ENCODE results near the gene ING4.
"Not testable (repeated sequence)": the region's sequence is repeated elsewhere in the genome, so short reads cannot be mapped to it uniquely, and the experiment has no call there.

The ING4 gene

GRCh38 chr12:6662906-6663742 is at the start of gene ING4:
TSS of gene ING4 (minus strand) at chr12:6663119. CDS start at chr12:6663101, 18 bp downstream.
- peak; percentile 99 for DNase-seq

GRCh38 chr12:6708960-6709394 is 46.1 kb upstream of the ING4 start:
- peak; percentile 14 for DNase-seq

- DNase-seq = not testable (repeated sequence)
Measured at GRCh38 chr12:6708351-6708750, 45.4 kb upstream of the ING4 start.

DNA sequence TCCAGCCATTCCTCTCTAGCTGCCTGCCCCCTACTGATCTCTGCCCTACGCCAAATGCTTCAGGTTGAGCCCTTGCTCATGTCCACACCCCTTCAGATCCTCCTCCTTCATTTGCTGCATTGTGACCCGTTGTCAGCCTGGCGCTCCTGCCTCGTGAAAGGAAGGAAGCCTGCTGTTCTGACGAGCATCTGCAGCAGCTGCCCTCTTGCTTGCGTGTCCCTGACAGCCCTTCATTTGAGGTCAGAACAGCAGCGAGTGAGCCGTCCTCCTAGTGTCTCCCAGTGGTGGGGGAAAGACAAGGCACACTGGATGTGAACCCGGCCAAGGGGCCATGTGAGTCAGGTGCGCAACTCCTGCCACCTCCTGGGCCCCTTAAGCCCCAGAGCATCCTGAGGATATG is 40.7 kb upstream of the ING4 start:
- no peak for DNase-seq

GRCh38 chr12:6701078-6701768 is 38.3 kb upstream of the ING4 start:
- DNase-seq = no peak

DNA sequence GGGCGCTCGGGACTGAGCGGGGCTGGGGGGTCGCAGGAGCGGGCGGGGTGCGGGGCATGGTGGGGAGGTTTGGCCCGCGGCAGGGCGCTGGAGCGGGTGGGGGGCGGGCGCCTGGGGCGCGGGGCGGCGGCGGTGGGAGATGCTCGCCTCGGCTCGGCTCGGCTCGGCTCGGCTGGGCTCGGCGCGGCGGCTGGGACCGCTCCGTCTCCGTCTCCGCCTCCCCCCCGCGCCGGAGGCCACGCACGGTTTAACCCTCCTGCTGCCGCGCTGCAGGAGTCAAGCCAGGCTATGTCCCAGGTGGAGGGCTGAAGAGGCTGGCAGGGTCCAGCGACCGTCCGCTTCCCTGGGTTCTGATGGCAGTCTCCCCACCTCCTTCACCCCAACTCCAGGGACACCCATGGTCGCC is 37.7 kb upstream of the ING4 start, which contains the start of gene PIANP:
TSS of gene PIANP (minus strand) at position 170 of the 406 bp plus-strand sequence. CDS start 2,754 bp downstream, outside the sequence.
- DNase-seq = peak; percentile 49

DNA sequence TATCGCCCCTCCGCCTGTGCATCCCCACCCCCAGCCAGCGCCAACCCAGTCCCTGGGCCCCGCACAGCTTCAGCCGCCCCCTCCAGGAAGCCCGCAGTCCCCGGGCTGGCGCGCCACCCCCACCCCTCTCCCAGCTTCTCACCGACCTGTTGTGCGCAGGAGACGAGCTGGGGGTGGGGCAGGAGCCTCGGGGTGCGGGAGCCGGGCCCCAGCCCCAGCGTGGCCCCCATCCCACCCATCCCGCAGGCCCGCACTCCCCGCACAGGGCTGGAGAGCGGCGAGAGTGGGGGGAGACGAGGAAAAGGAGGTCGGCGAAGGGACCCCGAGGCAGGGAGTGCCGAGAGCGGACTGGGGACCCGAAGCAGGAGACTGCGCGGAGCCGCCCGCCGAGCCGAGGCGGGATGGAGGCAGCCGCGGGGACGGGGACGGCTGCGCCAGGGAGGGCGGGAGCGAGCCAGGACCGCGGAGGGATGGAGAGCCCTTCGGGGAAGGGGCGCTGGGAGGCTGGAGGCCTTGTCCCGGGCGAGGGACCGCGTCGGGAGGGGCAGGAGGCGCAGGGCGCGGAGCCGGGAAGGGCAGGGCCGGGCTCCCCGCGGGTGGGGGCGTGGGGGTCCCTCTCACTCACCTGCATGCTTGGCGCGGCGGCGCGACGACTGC is 37.2 kb upstream of the ING4 start:
- DNase-seq = no peak

DNA sequence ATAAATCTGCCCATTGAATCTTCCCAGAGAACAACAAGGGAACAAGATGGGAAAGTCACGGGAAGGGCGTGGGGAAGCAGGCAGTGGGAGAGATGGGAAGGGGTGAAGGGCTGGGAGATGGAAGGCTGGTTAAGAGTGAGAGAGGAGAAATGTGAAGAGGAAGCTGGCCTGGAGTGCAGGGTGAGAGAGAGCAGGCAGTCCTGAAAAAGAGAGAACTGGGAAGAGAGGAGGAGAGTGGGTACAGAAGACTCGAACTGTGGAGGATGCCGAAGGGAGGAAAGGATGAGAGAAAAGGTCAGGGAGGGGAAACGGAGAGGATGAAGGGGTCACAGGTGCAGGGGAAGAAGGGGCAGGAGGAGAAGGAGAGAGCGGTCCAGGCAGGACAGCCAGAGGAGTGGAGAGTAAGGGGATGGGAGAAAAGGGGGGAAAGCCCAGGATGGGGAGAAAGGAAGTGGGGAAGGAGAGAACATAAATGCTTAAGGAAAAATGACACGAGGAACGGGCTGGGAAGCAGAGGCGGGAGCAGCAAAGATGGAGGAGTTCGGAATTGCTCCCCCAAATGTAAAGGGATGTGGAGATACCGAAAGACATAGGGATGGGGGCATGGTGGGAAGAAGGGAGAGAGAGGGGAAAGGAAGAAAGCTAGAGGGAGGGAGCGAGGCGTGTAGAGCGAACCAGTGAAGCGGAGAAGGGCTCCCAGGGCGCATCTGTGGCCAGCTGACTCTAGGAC is 36.5 kb upstream of the ING4 start:
- DNase-seq = no peak

- DNase-seq = no peak
Measured at GRCh38 chr12:6698352-6699046, 35.6 kb upstream of the ING4 start.

DNA sequence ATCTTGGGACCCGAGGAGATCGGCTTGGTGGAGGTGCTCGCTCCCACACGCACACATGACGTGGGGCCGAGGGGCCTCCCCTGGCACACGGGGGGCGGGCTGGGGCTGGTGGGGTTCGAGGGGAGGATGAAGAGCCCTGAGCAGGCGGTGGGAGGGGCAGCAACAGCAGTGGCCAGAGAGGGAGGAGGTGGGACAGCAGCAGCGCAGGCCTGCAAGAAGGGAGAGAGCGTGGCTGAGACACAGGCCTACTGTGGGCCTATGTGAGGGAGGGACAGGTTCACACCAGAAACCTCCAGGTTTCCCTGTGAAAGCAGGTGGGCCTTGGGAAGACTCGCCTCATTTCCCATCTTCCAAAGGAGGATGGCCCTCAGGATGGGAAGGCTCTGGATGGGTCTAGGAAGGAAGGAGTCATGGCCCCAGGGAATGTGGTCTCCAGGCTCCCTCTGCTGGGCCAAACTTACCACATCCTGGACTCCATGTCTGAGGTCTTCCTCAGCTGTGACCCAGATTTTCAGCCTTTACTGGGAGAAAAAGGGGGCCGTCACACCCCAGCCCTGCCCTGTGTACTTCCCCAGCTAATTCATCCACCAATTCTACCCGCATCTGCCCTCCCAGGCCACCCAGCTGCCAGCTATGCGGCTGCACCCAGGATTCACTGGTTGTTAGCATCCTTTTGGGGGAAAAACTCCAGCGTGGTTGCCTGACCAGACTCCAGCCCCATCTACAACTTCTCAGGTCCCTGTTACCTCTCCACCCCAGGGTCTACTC is 34.8 kb upstream of the ING4 start:
- DNase-seq = peak; percentile 8

GRCh38 chr12:6696690-6697583 is 34.0 kb upstream of the ING4 start:
- no peak for DNase-seq

- DNase-seq = no peak
Measured at GRCh38 chr12:6695313-6696045, 32.6 kb upstream of the ING4 start.

DNA sequence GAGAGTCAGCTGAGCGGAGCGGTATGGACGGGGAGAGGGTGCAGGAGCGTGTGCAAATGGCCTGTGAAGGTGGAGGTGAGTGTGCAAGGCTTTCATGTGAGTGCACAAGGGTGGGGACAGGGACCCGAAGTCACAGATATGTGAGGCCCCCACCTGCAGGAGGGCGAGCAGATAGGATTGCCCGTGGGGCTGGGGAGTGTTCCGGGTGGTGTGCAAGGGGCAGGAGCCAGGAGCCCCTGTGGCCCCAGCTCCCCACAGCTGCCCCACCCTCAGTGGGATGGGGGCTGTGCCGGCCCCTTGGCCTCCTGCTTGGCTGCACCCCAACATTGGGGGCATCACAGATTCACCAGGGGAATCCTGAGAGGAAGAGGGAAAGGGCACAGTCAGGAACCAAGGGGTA is 31.8 kb upstream of the ING4 start:
- DNase-seq = no peak

DNA sequence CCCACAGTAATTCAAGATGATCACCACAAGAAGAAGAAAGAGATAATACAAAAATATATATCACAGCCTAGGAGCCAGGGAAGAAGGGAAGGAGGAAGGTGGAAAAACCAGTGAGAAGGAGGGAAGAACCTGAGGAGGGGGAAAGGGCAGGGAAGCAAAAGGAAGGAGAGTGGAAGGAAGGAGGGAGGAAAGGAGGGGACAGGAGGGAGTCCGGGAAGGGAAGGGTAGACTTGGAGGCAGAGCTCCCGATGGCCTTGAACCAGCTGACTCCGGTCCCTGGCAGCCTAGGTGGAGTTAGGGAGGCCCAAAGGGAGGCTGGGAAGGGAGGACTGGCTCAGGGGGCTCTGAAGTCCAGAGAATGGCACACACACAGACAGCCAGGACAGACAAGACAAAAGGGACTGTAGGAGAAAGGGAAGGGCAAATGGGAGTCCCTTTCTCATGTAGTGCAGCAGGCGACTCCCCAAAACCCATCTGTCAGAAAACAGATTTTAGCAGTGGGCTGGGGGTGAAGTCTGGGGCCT is 31.0 kb upstream of the ING4 start:
- DNase-seq = no peak

- DNase-seq = no peak
Measured at GRCh38 chr12:6692888-6693287, 30.0 kb upstream of the ING4 start.

DNA sequence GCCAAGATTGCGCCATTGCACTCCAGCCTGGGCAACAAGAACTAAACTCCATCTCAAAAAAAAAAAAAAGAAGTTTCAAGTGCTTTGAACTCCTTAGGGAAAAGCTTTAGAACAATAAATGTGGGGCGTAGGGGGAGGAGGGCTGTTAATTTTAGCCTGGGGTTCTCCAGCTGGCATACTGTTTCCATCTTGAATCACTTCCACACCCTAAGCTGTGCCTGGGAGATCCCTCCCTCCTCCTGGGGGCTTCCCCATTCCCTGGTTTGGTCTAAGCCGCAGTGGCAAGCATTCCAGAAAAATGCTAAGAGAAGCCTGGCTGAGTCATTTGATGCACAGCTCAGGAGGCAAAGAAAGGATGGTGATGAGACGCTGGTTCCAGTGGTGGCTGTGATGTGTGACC is 28.6 kb upstream of the ING4 start:
- DNase-seq = no peak

DNA sequence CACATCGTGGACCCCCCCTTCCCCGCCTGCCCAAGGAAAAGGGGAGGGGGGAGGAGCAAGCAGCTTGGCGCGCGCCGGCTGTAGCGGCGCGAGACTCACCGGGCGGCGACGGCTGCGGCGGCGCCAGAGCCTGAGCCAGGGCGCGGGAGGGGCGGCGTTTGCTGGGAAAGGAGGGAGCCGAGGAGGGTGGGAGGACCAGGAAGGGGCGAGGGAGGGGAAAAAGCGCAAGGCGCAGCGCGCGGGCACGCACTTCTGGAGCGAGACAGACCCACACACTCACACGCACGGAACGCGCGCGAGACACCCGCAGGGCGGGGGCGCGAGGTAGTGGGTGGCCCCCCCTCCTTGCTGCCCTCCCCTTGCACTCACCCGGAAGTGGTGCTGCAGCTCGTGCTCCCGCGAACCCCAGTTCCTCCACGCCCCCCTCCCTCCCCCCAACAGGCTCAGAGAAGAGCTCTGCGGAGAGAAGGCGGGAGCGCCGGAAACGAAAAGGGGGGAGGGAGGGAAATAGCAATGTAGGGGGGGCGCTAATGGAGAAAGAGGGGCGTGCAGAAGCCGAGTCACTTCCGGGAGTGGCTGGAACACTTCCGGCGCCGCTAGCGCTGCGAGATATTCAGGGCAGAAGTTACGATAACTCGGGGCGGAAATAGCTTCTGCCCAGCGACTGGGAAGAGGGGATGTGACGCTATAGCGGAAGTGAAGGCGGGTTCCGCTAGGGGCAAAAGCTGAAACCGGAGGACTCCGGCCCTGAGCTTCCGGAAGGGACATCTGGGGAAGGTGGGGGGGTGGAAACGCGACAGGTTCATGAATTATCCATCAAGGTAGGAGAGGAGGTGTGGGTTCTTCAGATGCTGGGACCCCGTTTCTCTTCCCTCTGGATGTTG is 26.3 kb upstream of the ING4 start, which contains the start of gene ZNF384:
TSS of gene ZNF384 (minus strand) at position 377 of the 884 bp plus-strand sequence. CDS start 9,855 bp downstream, outside the sequence.
- peak; percentile 99 for DNase-seq

DNA sequence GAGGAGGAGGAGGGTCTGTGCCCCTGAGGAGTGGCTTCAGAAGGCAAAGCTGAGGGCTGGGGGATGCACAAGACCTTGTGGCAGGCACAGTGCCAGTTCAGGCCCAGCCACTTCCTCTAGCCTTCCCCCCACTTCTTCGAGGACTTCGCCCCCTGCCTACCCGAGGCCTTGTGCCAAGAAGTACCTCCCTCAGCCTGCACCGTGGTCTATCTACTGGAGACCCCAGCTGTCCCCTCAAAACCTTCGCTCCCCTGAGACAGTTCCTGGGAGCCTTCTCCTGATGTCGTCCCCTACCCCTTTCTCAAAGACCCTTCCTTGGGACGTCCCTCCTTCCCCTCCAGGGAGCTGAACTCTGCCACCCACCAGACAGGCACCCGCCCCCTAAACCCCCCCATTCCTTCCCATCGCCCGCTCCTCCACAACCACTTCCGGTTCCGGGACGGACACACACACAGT is 25.7 kb upstream of the ING4 start:
- DNase-seq = no peak
